CD4-positive, alpha-beta T cell treated with Interferon gamma for 1 hour (primary cell): ENCODE measurements around the gene PKD1.

Experiments used
- DNase-seq: peaks from one replicate; pipeline ENCODE4 v3.0.0-alpha.2; 2020

PKD1 gene

GRCh38 chr16:2070576-2071453, 64.9 kb downstream of the PKD1 start:
- DNase-seq: no peak

GRCh38 chr16:2066139-2066538, 69.6 kb downstream of the PKD1 start:
- DNase-seq: no peak

- DNase-seq: no peak
Observed at GRCh38 chr16:2064368-2064945, 71.2 kb downstream of the PKD1 start.

- DNase-seq: no peak
Observed at GRCh38 chr16:2063861-2064260, 71.8 kb downstream of the PKD1 start.

- DNase-seq: no peak
Observed at GRCh38 chr16:2062801-2063200, 72.9 kb downstream of the PKD1 start.

GRCh38 chr16:2061526-2061925, 74.2 kb downstream of the PKD1 start:
- DNase-seq: no peak

GRCh38 chr16:2061023-2061422, 74.7 kb downstream of the PKD1 start:
- no peak for DNase-seq

GRCh38 chr16:2060346-2060745, 75.4 kb downstream of the PKD1 start:
- no peak for DNase-seq

- DNase-seq: no peak
Observed at GRCh38 chr16:2058872-2059271, 76.8 kb downstream of the PKD1 start.

GRCh38 chr16:2058420-2058819, 77.3 kb downstream of the PKD1 start:
- no peak for DNase-seq

- no peak for DNase-seq
Observed at GRCh38 chr16:2057438-2057837, 78.3 kb downstream of the PKD1 start.

- no peak for DNase-seq
Observed at GRCh38 chr16:2056681-2057407, 78.9 kb downstream of the PKD1 start.

GRCh38 chr16:2056077-2056476, 79.6 kb downstream of the PKD1 start:
- DNase-seq: no peak

- no peak for DNase-seq
Observed at GRCh38 chr16:2054543-2055245, 81.0 kb downstream of the PKD1 start.

- DNase-seq: no peak
Observed at GRCh38 chr16:2053897-2054296, 81.8 kb downstream of the PKD1 start.

GRCh38 chr16:2053211-2053610, 82.5 kb downstream of the PKD1 start:
- DNase-seq: no peak

GRCh38 chr16:2048116-2048543, 87.6 kb downstream of the PKD1 start:
- DNase-seq: no peak

- DNase-seq: peak; percentile 92
Observed at GRCh38 chr16:2047330-2048115, 88.2 kb downstream of the PKD1 start, which contains the start of the genes NTHL1 and TSC2. Gene NTHL1, minus strand, starts transcription at chr16:2047834. Its CDS starts 11 bp downstream, at chr16:2047823. Gene TSC2, plus strand, starts transcription at chr16:2047985. Its CDS starts 631 bp downstream, at chr16:2048616.

- no peak for DNase-seq
Observed at GRCh38 chr16:2046893-2047329, 88.8 kb downstream of the PKD1 start.

- no peak for DNase-seq
Observed at GRCh38 chr16:2045965-2046892, 89.5 kb downstream of the PKD1 start.

- DNase-seq: no peak
Observed at GRCh38 chr16:2044541-2044940, 91.2 kb downstream of the PKD1 start.
